CD1c-positive myeloid dendritic cell (primary cell): ENCODE measurements around the gene LAMA5.

Source experiments
- DNase-seq: peaks from one replicate; pipeline ENCODE4 v3.0.0-alpha.2; 2016; ENCODE audit errors: extremely low spot score

Gene LAMA5

GRCh38 chr20:62266340-62266739, 100.8 kb downstream of the LAMA5 start:
- DNase-seq, result no peak

GRCh38 chr20:62265365-62265764, 101.7 kb downstream of the LAMA5 start:
- DNase-seq, result no peak

DNA sequence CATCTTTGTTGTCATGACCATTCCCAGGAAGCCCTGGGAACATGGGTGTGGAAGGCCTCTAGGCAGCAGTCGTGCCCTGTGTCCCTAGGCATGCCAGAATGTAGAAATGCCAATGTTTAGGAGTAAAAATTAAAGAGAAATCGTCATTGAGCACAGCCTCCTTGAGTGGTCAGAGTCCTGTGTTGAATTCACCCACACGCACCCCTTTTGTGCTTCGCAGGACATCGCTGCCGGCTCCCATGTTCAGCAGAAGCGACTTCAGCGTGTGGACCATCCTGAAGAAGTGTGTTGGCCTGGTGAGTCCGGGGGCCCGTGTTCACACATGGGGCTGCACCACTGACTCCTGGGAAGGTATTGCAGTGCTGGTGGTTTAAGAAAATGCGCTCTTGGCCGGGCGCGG, 103.7 kb downstream of the LAMA5 start:
- no peak for DNase-seq

- DNase-seq, result no peak
These were observed 105.0 kb downstream of the LAMA5 start for GRCh38 chr20:62262064-62262463.

- no peak for DNase-seq
These were observed 107.9 kb downstream of the LAMA5 start for GRCh38 chr20:62259294-62259565.
